ENCODE results near the gene ACE. TPM values are rescaled to one million over a fixed set of nuclear protein-coding genes. Genes with fewer than 3 reads are reported as not detected.

The ACE gene
- total RNA-seq, 1 donor from 2014 or later, result 1.0 TPM

GRCh38 chr17:63546308-63547082 lies 69.6 kb downstream of the ACE start:
- Histone ChIP-seq H3K9ac (ENCODE audit: low read length) (no peak overlapping the region), H3K4me2 (ENCODE audit: low read length) (no peak overlapping the region), H3K4me3 (ENCODE audit: insufficient read depth, low read depth, low read length) (no peak overlapping the region), H3K4me1 (ENCODE audit: insufficient read depth, low read length) (peaks cover 8% of the 10 kb centered on the region), H3K27ac (ENCODE audit: low read depth, low read length) (no peak overlapping the region), H4K20me1 (ENCODE audit: insufficient read depth, low read length) (peaks cover 4% of the 10 kb centered on the region), H3K9me3 (ENCODE audit: insufficient read depth, low read depth, low read length) (no peaks in the 10 kb centered on the region), H3K36me3 (ENCODE audit: insufficient read depth, low read length) (no peaks in the 10 kb centered on the region), H3K27me3 (ENCODE audit: insufficient read depth, low read length) (no peaks in the 10 kb centered on the region), H2AFZ (ENCODE audit: low read depth, low read length) (no peak overlapping the region), H3K79me2 (ENCODE audit: insufficient read depth, low read length) (peaks cover 12% of the 10 kb centered on the region)
- no peak for FAIRE-seq
- Mint-ChIP-seq H3K9me3 (ENCODE audit: unreplicated experiment) (no peaks in the 10 kb centered on the region), H3K36me3 (ENCODE audit: low read depth, unreplicated experiment) (no peaks in the 10 kb centered on the region), H3K4me3 (ENCODE audit: unreplicated experiment) (no peak overlapping the region), H3K27ac (ENCODE audit: unreplicated experiment) (no peak overlapping the region), H3K4me1 (ENCODE audit: low read depth, unreplicated experiment) (peaks cover 1% of the 10 kb centered on the region), H3K27me3 (ENCODE audit: low read depth, unreplicated experiment) (peaks cover 7% of the 10 kb centered on the region)
- TF ChIP-seq EZH2 (IDR thresholded peaks at IDR 0.05; ENCODE audit: insufficient read depth, low read length) (no peak), CTCF (IDR thresholded peaks at IDR 0.05; ENCODE audit: insufficient read depth, low read depth, low read length) (no peak)
- no peak for DNase-seq (ENCODE audit: low read depth)

- no peak for DNase-seq (ENCODE audit: low read depth)
- no peaks in the 10 kb centered on the region for H3K9me3 Mint-ChIP-seq (ENCODE audit: unreplicated experiment)
- TF ChIP-seq EZH2 (IDR thresholded peaks at IDR 0.05; ENCODE audit: insufficient read depth, low read length) (no peak), CTCF (IDR thresholded peaks at IDR 0.05; ENCODE audit: insufficient read depth, low read depth, low read length) (no peak)
Observed at GRCh38 chr17:63547083-63547523, 70.2 kb downstream of the ACE start.

More at GRCh38 chr17:63547083-63547523, 70.2 kb downstream of the ACE start:
- Histone ChIP-seq H3K4me1 (ENCODE audit: insufficient read depth, low read length) (peaks cover 11% of the 10 kb centered on the region), H3K79me2 (ENCODE audit: insufficient read depth, low read length) (peaks cover 18% of the 10 kb centered on the region), H3K36me3 (ENCODE audit: insufficient read depth, low read length) (no peaks in the 10 kb centered on the region), H3K4me3 (ENCODE audit: insufficient read depth, low read depth, low read length) (no peak overlapping the region), H3K27me3 (ENCODE audit: insufficient read depth, low read length) (no peaks in the 10 kb centered on the region), H2AFZ (ENCODE audit: low read depth, low read length) (no peak overlapping the region), H3K27ac (ENCODE audit: low read depth, low read length) (no peak overlapping the region), H3K4me2 (ENCODE audit: low read length) (no peak overlapping the region), H4K20me1 (ENCODE audit: insufficient read depth, low read length) (peaks cover 9% of the 10 kb centered on the region), H3K9ac (ENCODE audit: low read length) (no peak overlapping the region), H3K9me3 (ENCODE audit: insufficient read depth, low read depth, low read length) (no peaks in the 10 kb centered on the region)
- H3K27me3 Mint-ChIP-seq (ENCODE audit: low read depth, unreplicated experiment), result peaks cover 4% of the 10 kb centered on the region
- H3K27ac Mint-ChIP-seq (ENCODE audit: unreplicated experiment), result no peak overlapping the region
- H3K4me1 Mint-ChIP-seq (ENCODE audit: low read depth, unreplicated experiment), result peaks cover 5% of the 10 kb centered on the region
- H3K4me3 Mint-ChIP-seq (ENCODE audit: unreplicated experiment), result no peak overlapping the region
- no peaks in the 10 kb centered on the region for H3K36me3 Mint-ChIP-seq (ENCODE audit: low read depth, unreplicated experiment)
- no peak for FAIRE-seq

Other genes starting within 250 kb of the ACE start
- 8.1 and 8.3 TPM in 2 replicates for gene CYB561, start 30.8 kb upstream of the ACE start, total RNA-seq
- not detected in 2 replicates for gene KCNH6, start 46.3 kb downstream of the ACE start, total RNA-seq
- 83.9 and 84.2 TPM in 2 replicates for gene DCAF7, start 73.4 kb downstream of the ACE start, total RNA-seq
- gene TACO1, start 123.8 kb downstream of the ACE start, total RNA-seq, result 18.9 and 19.5 TPM in 2 replicates
- 28.3 and 30.5 TPM in 2 replicates for gene MAP3K3, start 145.4 kb downstream of the ACE start, total RNA-seq
- gene LIMD2, start 223.1 kb downstream of the ACE start, total RNA-seq, result 54.8 and 55.0 TPM in 2 replicates

Measured in astrocyte (in vitro differentiated cells and primary cell).